Spleen (tissue), 11 donors: Measurements from ENCODE around the gene PHF21B. TPM values are rescaled to one million over a fixed set of nuclear protein-coding genes. Genes with fewer than 3 reads are reported as not detected.

ENCODE experiments used
- DNase-seq: peaks from one replicate; pipeline ENCODE4 v3.0.0-alpha.2; 2020
- H3K27ac ChIP-seq, 8 donors: fragments of 200-600 bp; sonication (generic) in 7 of 8; 1 replicate in 4 of 8; 2 replicates in 4 of 8; pipeline versions ENCODE4 v1.5.0 to v1.8.0; 2016 to 2021; ENCODE audit warnings: inconsistent platforms in 4 of 8, mild to moderate bottlenecking in 4 of 8, moderate library complexity in 1 of 8
- H3K27me3 ChIP-seq, 7 donors: fragments of 200-600 bp; sonication (generic) in 6 of 7; replicated peaks in 1 of 7; 1 replicate in 4 of 7; 2 replicates in 3 of 7; pipeline versions ENCODE4 v1.5.0 to v1.8.0; 2016 to 2021; ENCODE audit warnings: inconsistent platforms in 3 of 7, mild to moderate bottlenecking in 1 of 7
- H3K36me3 ChIP-seq, 6 donors: fragments of 200-600 bp; sonication (generic) in 5 of 6; 1 replicate in 4 of 6; 2 replicates in 2 of 6; pipeline versions ENCODE4 v1.5.0 to v1.8.0; 2016 to 2021; ENCODE audit warnings: inconsistent platforms in 2 of 6
- H3K4me1 ChIP-seq, 6 donors: fragments of 200-600 bp; sonication (generic) in 5 of 6; 1 replicate in 3 of 6; 2 replicates in 3 of 6; pipeline versions ENCODE4 v1.5.0 to v1.8.0; 2016 to 2021; ENCODE audit warnings: inconsistent platforms in 3 of 6
- H3K4me3 ChIP-seq, 8 donors: fragments of 200-600 bp; sonication (generic) in 7 of 8; 1 replicate in 4 of 8; 2 replicates in 4 of 8; pipeline versions ENCODE4 v1.5.0 to v1.8.0; 2016 to 2021; ENCODE audit warnings: inconsistent platforms in 4 of 8, mild to moderate bottlenecking in 4 of 8, moderate library complexity in 2 of 8
- H3K9me3 ChIP-seq, 8 donors: fragments of 200-600 bp; sonication (generic) in 7 of 8; 1 replicate in 4 of 8; 2 replicates in 4 of 8; pipeline versions ENCODE4 v1.5.0 to v1.8.0; 2016 to 2021; ENCODE audit warnings: inconsistent platforms in 4 of 8
- POLR2A ChIP-seq, 3 donors: fragments of 450-650 bp; IDR thresholded peaks; one replicate each; pipeline ENCODE4 v1.5.1; 2017; ENCODE audit warnings: antibody characterized with exemption in 3 of 3, mild to moderate bottlenecking in 1 of 3
- POLR2AphosphoS5 ChIP-seq, 3 donors: sonication (generic); formaldehyde crosslinking; IDR thresholded peaks; one replicate each; pipeline ENCODE4 v1.5.1; 2017; ENCODE audit warnings: antibody characterized with exemption in 3 of 3
- WGBS, 5 donors: extraction: QIAGEN DNeasy Blood & Tissue Kit in 3 of 5; methylation state at CpG; one replicate each; pipeline versions ENCODE4 v1.1.5 to v1.1.7; 2013 to 2018; 5-methylcytosine and 5-hydroxymethylcytosine counted together
- intact Hi-C: fragments of 100-400 bp; cut with DNase I; formaldehyde crosslinking; loops from one replicate; pipeline ENCODE4 v1.15.0; 2023; ENCODE audit warnings: low total_unique reads
- polyA plus RNA-seq, 3 donors: library from polyadenylated mRNA; stranded (reverse); fragments of 200-250 nt; gene quantifications; one replicate each; pipeline ENCODE4 v1.2.1, GENCODE V29; 2013
- total RNA-seq, 7 donors: library from RNA; depleted of rRNA in 3 of 7; stranded (reverse); fragments of >200 nt in 3 of 7; fragmentation: NEBNext Ultra II Directional in 4 of 7; extraction: Animal tissue kit (Norgen Biotek cat#: 25700) in 4 of 7; gene quantifications; one replicate each; pipeline versions ENCODE4 v1.1.0 to v1.2.1, GENCODE V29; 2016 to 2021
- TF ChIP-seq, protein P1 (sequence below), 11 experiments: fragments of 200-600 bp in 7 of 11; fragments of 450-650 bp in 4 of 11; sonication (generic) in 4 of 11; IDR thresholded peaks in 8 of 11; conservative IDR thresholded peaks in 3 of 11; 1 replicate in 7 of 11; 2 replicates in 4 of 11; pipeline versions ENCODE4 v1.4.0 to v1.8.0; 2016 to 2021; ENCODE audit warnings: antibody characterized with exemption in 11 of 11, inconsistent platforms in 4 of 11, mild to moderate bottlenecking in 1 of 11
- donor health status: healthy with polysubstance abuse.
- donor health status: DM: no; HTN: no; CAD: no; lungs with moderate emphysema.
- donor health status: DM: no; HTN: no; CAD: no.
- donor health status: Bipolar disorder and iron deficiency.
- donor health status: healthy.
- donor health status: DM: no; HTN: no; CAD: no.
- donor health status: DM: yes; HTN: yes; CAD: no.

Gene PHF21B
- total and polyA plus RNA-seq, 10 donors: 0.03 to 0.46 (median 0.09) TPM; not detected in 4

DNA sequence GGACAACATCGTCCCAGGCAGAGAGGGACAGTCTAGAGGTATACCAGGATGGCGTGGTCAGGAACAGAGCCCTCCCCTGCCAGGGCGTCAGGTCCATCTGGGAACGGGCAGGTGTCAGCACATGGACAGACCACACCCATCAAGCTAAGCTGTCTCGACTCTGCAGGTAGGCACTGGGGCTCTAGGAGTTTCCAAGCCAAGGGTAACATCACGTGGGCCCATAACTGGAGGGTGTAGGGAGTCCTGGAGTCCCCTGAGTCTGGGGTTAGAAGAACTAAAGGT is 75.4 kb downstream of the PHF21B start:
- H3K4me3 ChIP-seq: no peak overlapping the region
- TF ChIP-seq, protein P1, sequence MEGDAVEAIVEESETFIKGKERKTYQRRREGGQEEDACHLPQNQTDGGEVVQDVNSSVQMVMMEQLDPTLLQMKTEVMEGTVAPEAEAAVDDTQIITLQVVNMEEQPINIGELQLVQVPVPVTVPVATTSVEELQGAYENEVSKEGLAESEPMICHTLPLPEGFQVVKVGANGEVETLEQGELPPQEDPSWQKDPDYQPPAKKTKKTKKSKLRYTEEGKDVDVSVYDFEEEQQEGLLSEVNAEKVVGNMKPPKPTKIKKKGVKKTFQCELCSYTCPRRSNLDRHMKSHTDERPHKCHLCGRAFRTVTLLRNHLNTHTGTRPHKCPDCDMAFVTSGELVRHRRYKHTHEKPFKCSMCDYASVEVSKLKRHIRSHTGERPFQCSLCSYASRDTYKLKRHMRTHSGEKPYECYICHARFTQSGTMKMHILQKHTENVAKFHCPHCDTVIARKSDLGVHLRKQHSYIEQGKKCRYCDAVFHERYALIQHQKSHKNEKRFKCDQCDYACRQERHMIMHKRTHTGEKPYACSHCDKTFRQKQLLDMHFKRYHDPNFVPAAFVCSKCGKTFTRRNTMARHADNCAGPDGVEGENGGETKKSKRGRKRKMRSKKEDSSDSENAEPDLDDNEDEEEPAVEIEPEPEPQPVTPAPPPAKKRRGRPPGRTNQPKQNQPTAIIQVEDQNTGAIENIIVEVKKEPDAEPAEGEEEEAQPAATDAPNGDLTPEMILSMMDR (IDR thresholded peaks at IDR 0.05 in 8 of 11, conservative IDR thresholded peaks at IDR 0.05 in 3 of 11): no peak
- TF ChIP-seq POLR2AphosphoS5 (IDR thresholded peaks at IDR 0.05): no peak
- TF ChIP-seq POLR2A (IDR thresholded peaks at IDR 0.05): no peak
- peaks cover 0 to 27% (median 0%) of the 10 kb centered on the region in 7 donors for H3K27me3 ChIP-seq
- H3K27ac ChIP-seq: no peak overlapping the region
- no peaks in the 10 kb centered on the region for H3K36me3 ChIP-seq
- peaks cover 0 to 5% (median 0%) of the 10 kb centered on the region in 6 donors for H3K4me1 ChIP-seq
- DNase-seq: no peak
- no peaks in the 10 kb centered on the region for H3K9me3 ChIP-seq
- WGBS, 5 donors: 54 to 84% (median 77%) methylated on average over 5 to 6 of the region's 6 CpGs
- intact Hi-C loops: no loop called here

DNA sequence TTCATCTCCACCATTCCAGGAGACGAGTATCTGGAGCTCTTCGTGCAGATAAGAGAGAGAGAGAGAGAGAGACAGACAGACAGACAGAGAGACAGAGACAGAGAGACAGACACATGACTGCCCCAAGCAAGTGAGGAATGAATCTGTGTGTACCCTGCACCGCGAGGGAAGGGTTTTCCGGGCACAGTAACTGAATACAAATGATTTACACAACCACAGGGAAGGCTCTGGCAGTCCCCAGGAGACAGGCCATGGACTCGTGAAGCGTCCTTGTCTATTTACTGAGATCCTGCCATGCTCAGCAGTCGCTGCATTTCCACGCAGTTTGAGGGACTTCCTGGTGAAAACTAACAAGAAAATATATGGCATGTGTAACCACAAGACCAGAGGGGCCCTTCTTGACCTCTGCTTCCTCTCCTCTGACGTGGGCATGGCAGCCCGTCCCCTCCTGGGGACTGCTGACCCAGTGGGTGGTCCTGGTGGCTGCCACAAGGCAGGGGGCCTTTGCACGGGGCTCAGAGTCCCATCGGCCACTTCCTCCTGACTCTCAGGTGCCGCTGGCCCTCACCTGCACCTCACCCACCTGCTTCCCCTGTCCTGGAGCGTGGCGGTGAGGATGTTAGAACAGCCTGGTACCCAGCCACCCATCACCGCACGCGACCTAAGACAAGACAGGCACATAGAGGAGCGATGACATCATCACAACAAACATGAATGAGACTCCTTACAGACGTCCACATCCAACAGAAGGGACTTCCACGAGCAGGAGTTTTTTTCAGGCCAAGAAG is 75.9 kb downstream of the PHF21B start:
- peaks cover 0 to 5% (median 0%) of the 10 kb centered on the region in 6 donors for H3K4me1 ChIP-seq
- H3K27ac ChIP-seq: no peak overlapping the region
- peaks cover 0 to 25% (median 0%) of the 10 kb centered on the region in 7 donors for H3K27me3 ChIP-seq
- no peaks in the 10 kb centered on the region for H3K36me3 ChIP-seq
- H3K4me3 ChIP-seq: no peak overlapping the region
- 33 to 43% (median 40%) methylated on average over 21 to 22 of the region's 22 CpGs for WGBS, 5 donors
- no peak for DNase-seq
- TF ChIP-seq POLR2A (IDR thresholded peaks at IDR 0.05): no peak
- no peaks in the 10 kb centered on the region for H3K9me3 ChIP-seq
- intact Hi-C loops: no loop called here

DNA sequence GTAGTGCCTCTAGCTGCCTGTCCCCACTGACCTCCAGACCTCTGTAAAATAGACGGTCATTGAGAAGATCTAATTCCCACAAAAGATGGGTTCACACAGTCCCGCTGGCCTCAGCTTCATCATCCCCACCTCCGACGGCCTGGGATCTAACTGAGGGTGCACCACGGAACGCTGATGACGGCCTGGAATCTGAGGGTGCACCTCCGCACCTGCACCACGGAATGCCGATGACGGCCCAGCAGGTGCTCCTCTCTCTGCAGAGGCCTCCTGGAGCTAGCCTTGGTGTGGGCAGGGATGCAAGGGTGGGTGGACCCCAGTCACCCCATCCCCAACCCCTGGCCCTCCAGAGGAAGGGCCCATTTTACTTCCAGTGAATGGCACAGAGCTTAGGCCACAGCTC is 77.3 kb downstream of the PHF21B start:
- no peak overlapping the region for H3K27ac ChIP-seq
- no peak for DNase-seq
- no peak overlapping the region for H3K4me3 ChIP-seq
- intact Hi-C loops: no loop called here
- H3K9me3 ChIP-seq: no peaks in the 10 kb centered on the region
- 91 to 96% (median 94%) methylated on average over 6 to 11 of the region's 11 CpGs for WGBS, 5 donors
- H3K27me3 ChIP-seq: peaks cover 0 to 15% (median 0%) of the 10 kb centered on the region in 7 donors
- peaks cover 0 to 5% (median 0%) of the 10 kb centered on the region in 6 donors for H3K4me1 ChIP-seq
- TF ChIP-seq POLR2AphosphoS5 (IDR thresholded peaks at IDR 0.05) (no peak), POLR2A (IDR thresholded peaks at IDR 0.05) (no peak)
- TF ChIP-seq, protein P1 (IDR thresholded peaks at IDR 0.05 in 8 of 11, conservative IDR thresholded peaks at IDR 0.05 in 3 of 11): no peak
- no peaks in the 10 kb centered on the region for H3K36me3 ChIP-seq

- WGBS, 5 donors: 52 to 82% (median 69%) methylated on average over 9 of the region's 9 CpGs
- no peak for DNase-seq
Measured at GRCh38 chr22:44931766-44932165, 78.0 kb downstream of the PHF21B start.

More at GRCh38 chr22:44931766-44932165, 78.0 kb downstream of the PHF21B start:
- TF ChIP-seq POLR2AphosphoS5 (IDR thresholded peaks at IDR 0.05) (no peak), POLR2A (IDR thresholded peaks at IDR 0.05) (no peak)
- TF ChIP-seq, protein P1 (IDR thresholded peaks at IDR 0.05 in 8 of 11, conservative IDR thresholded peaks at IDR 0.05 in 3 of 11): no peak
- peaks cover 0 to 5% (median 0%) of the 10 kb centered on the region in 6 donors for H3K4me1 ChIP-seq
- no peak overlapping the region for H3K4me3 ChIP-seq
- H3K36me3 ChIP-seq: no peaks in the 10 kb centered on the region
- no peak overlapping the region for H3K27ac ChIP-seq
- no peaks in the 10 kb centered on the region for H3K9me3 ChIP-seq
- peaks cover 0 to 12% (median 0%) of the 10 kb centered on the region in 7 donors for H3K27me3 ChIP-seq
- intact Hi-C loops: no loop called here
